ENCODE data around the gene ACRBP.
"Not testable (repeated sequence)": the region's sequence is repeated elsewhere in the genome, so short reads cannot be mapped to it uniquely, and the experiment has no call there.

ACRBP gene

DNA sequence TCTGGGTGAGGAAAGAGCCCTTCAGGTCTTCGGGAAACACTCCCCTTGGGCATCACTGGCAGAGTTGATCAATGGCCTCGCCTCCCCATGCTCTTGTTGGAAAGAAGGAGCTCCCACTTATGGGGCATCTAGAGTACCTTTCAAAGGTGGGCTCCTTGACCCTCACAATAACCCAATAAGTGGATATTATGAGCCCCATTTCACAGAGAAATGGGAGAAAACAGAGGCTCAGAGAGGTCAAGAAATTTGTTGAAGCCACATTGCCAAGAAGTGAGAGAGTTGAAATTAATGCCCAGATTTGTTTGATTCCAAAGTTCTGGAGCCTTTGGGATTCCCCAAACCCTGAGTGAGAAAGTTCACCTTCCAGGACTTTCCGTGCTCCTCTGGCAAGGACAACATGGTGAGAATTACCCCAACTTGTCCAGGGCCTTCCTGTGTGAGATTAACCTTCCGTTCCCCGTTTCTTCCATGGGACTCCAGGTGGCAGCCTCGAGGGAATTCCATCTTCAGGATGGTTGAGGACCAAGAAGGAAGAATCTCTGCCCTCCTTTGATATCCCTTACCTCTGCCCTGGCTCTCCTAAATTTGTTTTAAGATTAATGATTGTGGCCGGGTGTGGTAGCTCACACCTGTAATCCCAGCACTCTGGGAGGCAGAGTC is 32.6 kb downstream of the ACRBP start:
- DNase-seq (ENCODE audit: low read depth, low spot score) = no peak

DNA sequence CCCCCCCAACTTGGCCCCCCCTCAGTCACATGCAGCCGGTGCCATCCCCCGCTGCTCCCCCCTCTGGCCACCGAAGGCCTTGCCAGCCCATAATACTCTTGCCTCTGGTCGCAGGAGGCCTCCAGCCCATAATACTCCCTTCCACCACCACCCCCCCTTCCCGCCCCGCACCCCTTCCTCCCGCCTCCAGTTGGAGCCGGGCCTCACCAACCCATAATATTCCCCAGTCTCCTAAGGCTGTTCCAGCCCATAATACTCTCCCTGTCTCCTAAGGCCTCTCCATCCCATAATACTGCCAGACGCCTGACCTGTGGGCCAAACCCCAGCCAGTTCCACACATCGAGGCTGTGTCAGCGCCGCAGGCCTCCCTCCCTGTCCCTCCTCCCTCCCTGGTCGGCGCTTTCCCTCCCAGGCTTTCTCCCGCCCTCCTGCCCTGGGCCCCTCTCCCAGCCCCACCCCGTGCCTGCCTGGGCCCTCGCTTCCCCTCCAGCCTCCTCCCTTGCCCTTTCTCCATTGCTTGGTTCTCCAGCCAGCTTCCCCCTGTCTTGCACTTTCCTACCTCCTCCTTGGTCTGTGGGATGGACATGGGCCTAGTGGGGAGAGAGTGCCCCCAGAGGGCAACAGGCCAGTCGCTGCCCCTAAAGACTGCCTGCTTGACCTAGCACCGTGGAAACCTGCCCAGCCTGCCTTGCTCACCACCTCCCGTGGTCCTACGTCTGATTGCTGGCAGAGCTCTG is 33.3 kb downstream of the ACRBP start:
- DNase-seq (ENCODE audit: low read depth, low spot score) = peak; percentile 91

DNA sequence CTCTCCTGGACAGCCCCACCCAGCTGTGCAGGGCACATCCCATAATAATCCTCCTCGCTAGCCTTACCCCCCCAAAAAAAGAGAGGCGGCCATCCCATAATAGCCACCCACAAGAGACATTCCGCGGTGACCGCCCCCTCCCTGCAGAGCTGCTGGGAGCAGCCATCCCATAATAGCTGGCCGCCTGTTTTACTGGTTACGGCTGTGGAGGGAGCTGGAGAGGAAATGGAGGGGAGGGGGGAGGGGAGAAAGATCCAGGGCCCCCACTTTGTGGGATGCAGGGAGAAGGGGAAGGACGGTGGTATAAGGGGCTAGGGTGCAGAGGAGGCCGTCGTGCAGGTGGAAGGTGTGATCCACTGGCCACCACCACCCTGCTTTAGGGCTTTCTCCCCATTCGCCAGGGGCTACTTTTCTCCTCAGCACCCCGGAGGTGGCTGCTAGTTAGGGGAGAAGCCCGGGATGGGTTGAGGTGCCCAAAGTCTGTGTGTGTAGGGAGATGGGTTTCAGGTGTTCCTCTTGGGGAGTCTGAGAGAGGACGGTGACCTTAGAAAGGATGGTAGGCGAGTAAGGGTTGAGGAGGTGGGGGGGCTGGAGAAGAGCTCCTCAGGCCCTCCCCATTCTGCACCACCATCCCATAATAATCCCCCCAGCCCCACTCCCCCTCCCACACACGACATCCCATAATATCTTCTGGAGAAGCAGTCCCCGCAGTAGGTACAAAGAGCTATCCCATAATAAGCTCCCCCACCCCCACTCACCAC is 34.0 kb downstream of the ACRBP start:
- no peak for DNase-seq (ENCODE audit: low read depth, low spot score)

GRCh38 chr12:6612652-6613014 is 34.6 kb downstream of the ACRBP start:
- no peak for DNase-seq (ENCODE audit: low read depth, low spot score)

DNA sequence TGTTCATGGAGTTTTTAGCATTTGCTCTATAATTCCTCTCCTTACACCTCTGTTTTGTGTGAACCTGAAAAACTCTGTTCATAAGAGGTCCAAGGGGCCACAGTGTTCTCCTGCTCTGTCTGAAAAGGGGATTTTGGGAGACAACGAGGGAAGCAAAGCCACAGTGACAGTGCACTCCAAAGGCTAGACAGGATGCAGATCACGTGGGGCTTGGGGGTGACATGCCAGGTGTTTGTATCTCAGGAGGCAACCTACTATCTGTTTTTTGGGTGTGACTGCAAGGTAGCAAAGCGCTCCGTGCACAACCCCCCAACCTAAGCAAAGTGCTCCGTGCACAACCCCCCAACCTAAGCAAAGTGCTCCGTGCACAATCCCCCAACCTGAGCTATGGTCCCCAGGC is 35.0 kb downstream of the ACRBP start:
- DNase-seq (ENCODE audit: low read depth, low spot score) = no peak

DNA sequence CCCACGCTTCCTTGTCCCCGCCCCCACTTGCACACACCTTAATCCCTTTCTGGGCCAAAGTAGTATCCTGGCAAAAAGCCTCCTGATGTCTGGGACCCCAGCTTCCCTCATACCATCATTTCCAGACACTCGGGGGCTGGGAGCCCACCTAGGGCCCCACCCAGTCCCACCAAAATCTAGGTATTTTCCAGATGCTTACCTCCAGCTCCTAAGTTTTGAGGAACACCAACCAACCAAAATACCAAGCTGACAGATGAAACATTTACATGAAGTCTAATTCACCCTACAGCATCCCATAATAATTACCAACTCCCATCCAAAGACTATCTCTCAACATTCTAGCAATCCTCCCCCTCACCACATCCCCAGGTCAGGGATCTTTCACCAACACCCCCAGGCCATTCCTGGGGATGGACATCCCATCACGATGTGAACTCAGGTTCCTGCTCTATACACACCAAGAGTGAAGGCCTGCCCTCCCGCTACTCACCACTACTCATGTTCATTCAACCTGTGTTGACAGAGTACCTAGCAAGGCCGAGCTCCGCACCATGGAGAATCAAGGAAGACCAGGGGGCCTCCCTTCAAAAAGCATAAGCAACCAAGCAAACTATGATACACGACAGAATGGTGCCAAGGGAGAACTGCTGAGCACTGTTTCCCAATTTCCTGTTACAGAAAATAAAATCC is 38.5 kb downstream of the ACRBP start:
- no peak for DNase-seq (ENCODE audit: low read depth, low spot score)

- no peak for DNase-seq (ENCODE audit: low read depth, low spot score)
Measured at GRCh38 chr12:6607751-6608591, 39.3 kb downstream of the ACRBP start.

GRCh38 chr12:6606331-6607131 is 40.7 kb downstream of the ACRBP start:
- DNase-seq (ENCODE audit: low read depth, low spot score) = no peak

- DNase-seq (ENCODE audit: low read depth, low spot score) = no peak
Measured at GRCh38 chr12:6605421-6606330, 41.6 kb downstream of the ACRBP start.

- no peak for DNase-seq (ENCODE audit: low read depth, low spot score)
Measured at GRCh38 chr12:6604259-6605029, 42.8 kb downstream of the ACRBP start.

DNA sequence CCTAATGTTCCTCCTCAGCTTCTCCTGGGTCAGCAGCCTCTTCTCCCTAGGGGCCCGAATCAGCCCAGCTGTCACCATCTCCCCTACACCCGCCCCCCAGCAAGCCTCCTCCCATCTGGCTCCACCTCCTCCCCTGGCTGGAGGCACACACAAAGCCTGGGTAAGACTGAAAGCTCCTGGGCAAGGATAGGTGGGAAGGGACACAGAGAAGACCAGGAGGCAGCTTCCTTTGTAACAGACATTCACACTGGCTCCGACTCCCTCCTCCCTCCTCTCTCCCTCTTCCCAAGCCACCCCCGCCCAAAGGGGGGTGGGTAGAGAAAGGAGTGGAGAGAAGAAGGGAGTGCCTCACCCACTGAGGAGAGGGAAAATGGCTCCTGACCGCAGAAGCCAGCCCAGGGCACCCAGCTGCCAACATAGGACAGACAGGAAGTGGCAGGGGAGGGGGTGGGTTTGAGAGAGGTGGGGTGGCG is 44.1 kb downstream of the ACRBP start:
- no peak for DNase-seq (ENCODE audit: low read depth, low spot score)

GRCh38 chr12:6602526-6602925 is 44.7 kb downstream of the ACRBP start:
- DNase-seq (ENCODE audit: low read depth, low spot score) = no peak

DNA sequence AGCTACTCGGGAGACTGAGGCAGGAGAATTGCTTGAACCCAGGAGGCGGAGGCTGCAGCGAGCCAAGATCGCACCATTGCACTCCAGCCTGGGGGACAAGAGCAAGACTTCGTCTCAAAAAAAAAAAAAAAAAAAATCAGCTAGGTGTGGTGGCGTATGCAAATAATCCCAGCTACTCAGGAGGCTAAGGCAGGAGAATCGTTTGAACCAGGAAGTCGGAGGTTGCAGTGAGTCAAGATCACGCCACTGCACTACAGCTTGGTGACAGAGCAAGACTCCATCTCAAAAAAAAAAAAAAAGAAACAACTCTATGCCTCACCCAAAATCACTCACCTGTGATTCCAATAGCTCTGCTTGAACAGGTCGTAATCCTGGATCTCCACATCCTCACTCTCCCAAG is 51.6 kb downstream of the ACRBP start:
- not testable (repeated sequence) for DNase-seq (ENCODE audit: low read depth, low spot score)

- DNase-seq (ENCODE audit: low read depth, low spot score) = no peak
Measured at GRCh38 chr12:6592087-6592486, 55.1 kb downstream of the ACRBP start.

All from smooth muscle cell of the brain vasculature (primary cell).